SK-N-SH treated with all-trans-retinoic acid at 6 μM for 48 hours (cell line): ENCODE results near the gene GLRB.

Source experiments
- ATAC-seq: fragments of 200-7000 bp; cut with Tn5 transposase; 3 replicates; pipeline ENCODE4 v1.9.1; 2020; ENCODE audit warnings: mild to moderate bottlenecking, moderate library complexity
- ARNTL ChIP-seq: fragments of 450-650 bp; formaldehyde crosslinking; IDR thresholded peaks from 2 replicates; pipeline ENCODE4 v1.5.0; 2020; ENCODE audit warnings: low read depth, mild to moderate bottlenecking, moderate library complexity, borderline replicate concordance
- BACH2 ChIP-seq: fragments of 250-450 bp; sonication (Bioruptor Pico); IDR thresholded peaks from 2 replicates; pipeline ENCODE4 v1.9.0; 2021; ENCODE audit warnings: mild to moderate bottlenecking, borderline replicate concordance
- CREB5 ChIP-seq: fragments of 250-450 bp; sonication (Bioruptor Pico); IDR thresholded peaks from 2 replicates; pipeline ENCODE4 v1.5.1; 2020; ENCODE audit warnings: low read depth, mild to moderate bottlenecking, moderate library complexity
- CSDC2 ChIP-seq: fragments of 250-450 bp; sonication (Bioruptor Pico); IDR thresholded peaks from 2 replicates; pipeline ENCODE4 v1.5.0; 2020; ENCODE audit warnings: mild to moderate bottlenecking, moderate library complexity
- CSRNP3 ChIP-seq: fragments of 250-450 bp; sonication (Bioruptor Pico); IDR thresholded peaks from 2 replicates; pipeline ENCODE4 v1.5.1; 2021; ENCODE audit warnings: mild to moderate bottlenecking, moderate library complexity
- ESRRG ChIP-seq: fragments of 250-450 bp; sonication (Bioruptor Pico); IDR thresholded peaks from 2 replicates; pipeline ENCODE4 v1.6.1; 2021; ENCODE audit warnings: mild to moderate bottlenecking
- GLIS3 ChIP-seq: fragments of 250-450 bp; sonication (Bioruptor Pico); IDR thresholded peaks from 2 replicates; pipeline ENCODE4 v1.5.0; 2020; ENCODE audit warnings: mild to moderate bottlenecking, moderate library complexity
- ISL1 ChIP-seq: fragments of 250-450 bp; sonication (Bioruptor Pico); IDR thresholded peaks from 2 replicates; pipeline ENCODE4 v2.1.2; 2022; ENCODE audit warnings: mild to moderate bottlenecking, moderate library complexity
- OSR1 ChIP-seq: fragments of 250-450 bp; sonication (Bioruptor Pico); IDR thresholded peaks from 2 replicates; pipeline ENCODE4 v1.8.0; 2022; ENCODE audit warnings: moderate library complexity, mild to moderate bottlenecking, inconsistent platforms
- POU6F1 ChIP-seq: fragments of 250-450 bp; sonication (Bioruptor Pico); IDR thresholded peaks from 2 replicates; pipeline ENCODE4 v1.8.0; 2021; ENCODE audit warnings: low read depth, mild to moderate bottlenecking, moderate library complexity, borderline replicate concordance
- PPARA ChIP-seq: fragments of 250-450 bp; sonication (Bioruptor Pico); IDR thresholded peaks from 2 replicates; pipeline ENCODE4 v1.5.0; 2020; ENCODE audit warnings: mild to moderate bottlenecking, borderline replicate concordance
- RARB ChIP-seq: fragments of 250-450 bp; sonication (Bioruptor Pico); IDR thresholded peaks from 2 replicates; pipeline ENCODE4 v1.8.0; 2021; ENCODE audit warnings: mild to moderate bottlenecking, moderate library complexity
- TCF4 ChIP-seq: fragments of 250-450 bp; sonication (Bioruptor Pico); IDR thresholded peaks from 2 replicates; pipeline ENCODE4 v1.8.0; 2021; ENCODE audit warnings: mild to moderate bottlenecking, moderate library complexity, borderline replicate concordance
- TOX ChIP-seq: fragments of 250-450 bp; sonication (Bioruptor Pico); IDR thresholded peaks from 2 replicates; pipeline ENCODE4 v1.8.0; 2021; ENCODE audit warnings: mild to moderate bottlenecking, moderate library complexity, borderline replicate concordance
- TSHZ2 ChIP-seq: fragments of 250-450 bp; sonication (Bioruptor Pico); IDR thresholded peaks from 2 replicates; pipeline ENCODE4 v1.5.0; 2020; ENCODE audit warnings: mild to moderate bottlenecking, moderate library complexity
- ZC3H10 ChIP-seq: fragments of 250-450 bp; sonication (Bioruptor Pico); IDR thresholded peaks from 2 replicates; pipeline ENCODE4 v1.5.1; 2021; ENCODE audit warnings: mild to moderate bottlenecking, moderate library complexity
- ZFP3 ChIP-seq: fragments of 250-450 bp; sonication (Bioruptor Pico); IDR thresholded peaks from 2 replicates; pipeline ENCODE4 v1.5.0; 2020; ENCODE audit warnings: mild to moderate bottlenecking, moderate library complexity
- ZFP30 ChIP-seq: fragments of 450-650 bp; formaldehyde crosslinking; IDR thresholded peaks from 2 replicates; pipeline ENCODE4 v1.5.0; 2022; ENCODE audit warnings: mild to moderate bottlenecking, moderate library complexity
- ZNF70 ChIP-seq: fragments of 450-650 bp; formaldehyde crosslinking; IDR thresholded peaks from 2 replicates; pipeline ENCODE4 v1.5.0; 2020; ENCODE audit warnings: mild to moderate bottlenecking, moderate library complexity
- ZNF8 ChIP-seq: fragments of 450-650 bp; formaldehyde crosslinking; IDR thresholded peaks from 2 replicates; pipeline ENCODE4 v1.5.0; 2020; ENCODE audit warnings: mild to moderate bottlenecking, moderate library complexity

GLRB gene

GRCh38 chr4:157204634-157205244, 128.8 kb downstream of the GLRB start:
- TF ChIP-seq TCF4 (CRISPR knock-in tag): no peak
- no peak for TF ChIP-seq ISL1 (CRISPR knock-in tag)
- no peak for TF ChIP-seq POU6F1 (CRISPR knock-in tag)
- TF ChIP-seq ZFP3 (CRISPR knock-in tag): no peak
- no peak for TF ChIP-seq RARB
- no peak for TF ChIP-seq TOX (CRISPR knock-in tag)
- no peak for TF ChIP-seq ZNF8
- TF ChIP-seq PPARA (CRISPR knock-in tag): no peak
- no peak for TF ChIP-seq TSHZ2 (CRISPR knock-in tag)
- TF ChIP-seq ESRRG: no peak
- TF ChIP-seq, all 23 proteins: peak for 0
- no peak for ATAC-seq

GRCh38 chr4:157217708-157218107, 141.8 kb downstream of the GLRB start:
- no peak for ATAC-seq
- TF ChIP-seq ARNTL (no peak), CSRNP3 (CRISPR knock-in tag) (no peak), GLIS3 (CRISPR knock-in tag) (no peak), ZNF70 (CRISPR knock-in tag) (no peak)

GRCh38 chr4:157219711-157220370, 143.9 kb downstream of the GLRB start:
- no peak for ATAC-seq
- TF ChIP-seq ZFP3 (CRISPR knock-in tag) (no peak), ZC3H10 (CRISPR knock-in tag) (no peak), CSDC2 (CRISPR knock-in tag) (no peak), OSR1 (CRISPR knock-in tag) (no peak), ISL1 (CRISPR knock-in tag) (no peak), TSHZ2 (CRISPR knock-in tag) (no peak), BACH2 (no peak), TOX (CRISPR knock-in tag) (no peak), CREB5 (CRISPR knock-in tag) (no peak), TCF4 (CRISPR knock-in tag) (no peak), RARB (no peak), ZFP30 (CRISPR knock-in tag) (no peak), ARNTL (no peak)
